Measurements from ENCODE around the gene PACSIN2. TPM values are rescaled to one million over a fixed set of nuclear protein-coding genes. Genes with fewer than 3 reads are reported as not detected.

Gene PACSIN2
- total RNA-seq, 1 experiment from 2014 or later, result 60.2 TPM

GRCh38 chr22:42958937-42959336 is 56.0 kb downstream of the PACSIN2 start:
- ATAC-seq, result no peak
- peak overlapping the region; percentile 95 for H3K27ac ChIP-seq (ENCODE audit: low read length)
- H3K4me1 ChIP-seq (ENCODE audit: control insufficient read depth, insufficient read depth, low read length), result peaks cover 41% of the 10 kb centered on the region
- in situ Hi-C loops (cut with HindIII; ENCODE audit: low pct_unique_long_range_greater_than_20kb, low sequenced_read_pairs) (no loop called here), intact Hi-C loops (cut with micrococcal nuclease; ENCODE audit: unreplicated experiment) (no loop called here)
- no TSS peak for BruUV-seq (replicated peaks)
- H3K9me3 ChIP-seq (ENCODE audit: control insufficient read depth, insufficient read depth, low read depth, low read length), result no peaks in the 10 kb centered on the region
- TF ChIP-seq POLR2AphosphoS5 (IDR thresholded peaks at IDR 0.05; ENCODE audit: low read depth, low read length), result no peak
- TF ChIP-seq SIN3A (IDR thresholded peaks at IDR 0.05; ENCODE audit: borderline replicate concordance, insufficient read depth, low read depth, low read length), result no peak
- TF ChIP-seq TCF7L2 (IDR thresholded peaks at IDR 0.05; ENCODE audit: low read depth, low read length), result no peak
- TF ChIP-seq REST (IDR thresholded peaks at IDR 0.05; ENCODE audit: insufficient read depth in 1 of 2, low read depth in 2 of 2, low read length in 1 of 2), result no peak
- H3K4me3 ChIP-seq (ENCODE audit: low read depth in 2 of 2, low read length in 2 of 2), result peak overlapping the region; percentile 51 to 72
- H3K27me3 ChIP-seq (ENCODE audit: control insufficient read depth, insufficient read depth, low read length), result no peaks in the 10 kb centered on the region
- DNase-seq (ENCODE audit: low read depth, low spot score), result no peak
- ChIA-PET POLR2A (no interaction called here), CTCF (interaction anchor here (0.6 kb wide), 1 partner anchor 134 kb away, joined by 7 read pairs; no protein-coding TSS in a partner anchor)
- no peaks in the 10 kb centered on the region for H3K36me3 ChIP-seq (ENCODE audit: control insufficient read depth, insufficient read depth, low read length)

DNA sequence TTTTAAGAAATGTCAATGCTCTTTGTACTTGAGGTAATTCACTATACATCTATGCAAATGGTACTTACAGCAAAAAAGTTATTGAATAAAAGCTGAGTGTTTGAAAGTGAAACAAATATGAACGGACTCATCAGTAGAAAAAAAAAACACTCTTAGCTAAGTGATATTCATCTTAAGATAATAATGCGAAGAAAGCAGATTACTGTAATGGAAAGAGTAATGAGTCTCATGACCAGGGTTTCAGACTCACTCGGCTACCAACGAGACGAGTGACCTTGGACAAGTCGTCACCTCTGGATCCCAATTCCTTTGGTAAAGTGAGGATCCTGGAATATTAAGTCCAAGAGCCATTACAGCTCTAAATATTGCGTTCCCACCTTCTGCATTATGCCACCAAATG is 57.0 kb downstream of the PACSIN2 start:
- Histone ChIP-seq H3K4me1 (ENCODE audit: control insufficient read depth, insufficient read depth, low read length) (peaks cover 37% of the 10 kb centered on the region), H3K9me3 (ENCODE audit: control insufficient read depth, insufficient read depth, low read depth, low read length) (no peaks in the 10 kb centered on the region), H3K27ac (ENCODE audit: low read length) (peak overlapping the region; percentile 95), H3K36me3 (ENCODE audit: control insufficient read depth, insufficient read depth, low read length) (no peaks in the 10 kb centered on the region), H3K27me3 (ENCODE audit: control insufficient read depth, insufficient read depth, low read length) (no peaks in the 10 kb centered on the region), H3K4me3 (ENCODE audit: low read depth in 2 of 2, low read length in 2 of 2) (peak overlapping the region; percentile 51 to 72)
- intact Hi-C loops (cut with micrococcal nuclease; ENCODE audit: unreplicated experiment) (no loop called here), in situ Hi-C loops (cut with HindIII; ENCODE audit: low pct_unique_long_range_greater_than_20kb, low sequenced_read_pairs) (no loop called here)
- POLR2A ChIA-PET, result interaction anchor here (0.7 to 1.0 kb wide), 2 partner anchors 14 to 240 kb away, joined by 3 to 4 read pairs; no protein-coding TSS in a partner anchor
- CTCF ChIA-PET, result no interaction called here
- ATAC-seq (no peak), DNase-seq (ENCODE audit: low read depth, low spot score) (no peak)
- no TSS peak for BruUV-seq (replicated peaks)
- TF ChIP-seq TCF7L2 (IDR thresholded peaks at IDR 0.05; ENCODE audit: low read depth, low read length), result no peak
- no peak for TF ChIP-seq SIN3A (IDR thresholded peaks at IDR 0.05; ENCODE audit: borderline replicate concordance, insufficient read depth, low read depth, low read length)
- TF ChIP-seq, protein P1, sequence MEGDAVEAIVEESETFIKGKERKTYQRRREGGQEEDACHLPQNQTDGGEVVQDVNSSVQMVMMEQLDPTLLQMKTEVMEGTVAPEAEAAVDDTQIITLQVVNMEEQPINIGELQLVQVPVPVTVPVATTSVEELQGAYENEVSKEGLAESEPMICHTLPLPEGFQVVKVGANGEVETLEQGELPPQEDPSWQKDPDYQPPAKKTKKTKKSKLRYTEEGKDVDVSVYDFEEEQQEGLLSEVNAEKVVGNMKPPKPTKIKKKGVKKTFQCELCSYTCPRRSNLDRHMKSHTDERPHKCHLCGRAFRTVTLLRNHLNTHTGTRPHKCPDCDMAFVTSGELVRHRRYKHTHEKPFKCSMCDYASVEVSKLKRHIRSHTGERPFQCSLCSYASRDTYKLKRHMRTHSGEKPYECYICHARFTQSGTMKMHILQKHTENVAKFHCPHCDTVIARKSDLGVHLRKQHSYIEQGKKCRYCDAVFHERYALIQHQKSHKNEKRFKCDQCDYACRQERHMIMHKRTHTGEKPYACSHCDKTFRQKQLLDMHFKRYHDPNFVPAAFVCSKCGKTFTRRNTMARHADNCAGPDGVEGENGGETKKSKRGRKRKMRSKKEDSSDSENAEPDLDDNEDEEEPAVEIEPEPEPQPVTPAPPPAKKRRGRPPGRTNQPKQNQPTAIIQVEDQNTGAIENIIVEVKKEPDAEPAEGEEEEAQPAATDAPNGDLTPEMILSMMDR (IDR thresholded peaks at IDR 0.05), result no peak
- no peak for TF ChIP-seq REST (IDR thresholded peaks at IDR 0.05; ENCODE audit: insufficient read depth in 1 of 2, low read depth in 2 of 2, low read length in 1 of 2)
- TF ChIP-seq POLR2AphosphoS5 (IDR thresholded peaks at IDR 0.05; ENCODE audit: low read depth, low read length), result no peak
